K562 (cell line): ENCODE results near the gene GART. TPM values are rescaled to one million over a fixed set of nuclear protein-coding genes. Genes with fewer than 3 reads are reported as not detected.
"Not testable (repeated sequence)": the region's sequence is repeated elsewhere in the genome, so short reads cannot be mapped to it uniquely, and the experiment has no call there.

Experiments used
- ATAC-seq: fragments of 200-7000 bp; cut with Tn5 transposase; 3 replicates; pipeline ENCODE4 v1.9.1; 2020; ENCODE audit warnings: moderate library complexity
- BruUV-seq: library from RNA; stranded (reverse); fragments of 400-500 nt; replicated peaks from 2 replicates; lab custom pipeline; 2021; lab: Mats Ljungman, UMichigan
- CTCF ChIA-PET: fragments of 300-600 bp; formaldehyde crosslinking; extraction: SDS; loops from one replicate; lab custom pipeline; 2021; ENCODE audit warnings: low intra/inter-chr PET ratio; lab: Yijun Ruan, JAX
- POLR2A ChIA-PET: fragments of 300-600, 350-650 bp; sonication (Branson Sonifier 250); formaldehyde crosslinking; extraction: SDS; loops from one replicate; lab custom pipeline; 2021; ENCODE audit warnings: antibody characterized with exemption, inconsistent platforms; lab: Yijun Ruan, JAX
- DNase-seq, 4 experiments: peaks; one replicate each; pipeline versions ENCODE4 v3.0.0 to v3.0.0-alpha.2; 2011 to 2018; ENCODE audit warnings: low spot score in 3 of 4, mixed read lengths in 3 of 4; ENCODE audit errors: extremely low read depth in 1 of 4
- FAIRE-seq: peaks from 2 replicates; lab custom pipeline; 2011; peaks lifted over from hg19 to GRCh38; lab: Jason Lieb, UNC
- H2AFZ ChIP-seq: 2 replicates; pipeline ENCODE4 v1.6.0; 2011; ENCODE audit warnings: low read depth, low read length, control low read depth, inconsistent platforms
- H3K27ac ChIP-seq: fragments of 200-600 bp; 3 replicates; pipeline ENCODE4 v1.8.0; 2011; ENCODE audit warnings: low read depth, mild to moderate bottlenecking, control low read depth, inconsistent platforms, low read length, moderate library complexity, mixed read lengths; ENCODE audit errors: extremely low read depth
- H3K27me3 ChIP-seq, 2 experiments: fragments of 300-600 bp in 1 of 2; 2 replicates in 1 of 2; 3 replicates in 1 of 2; pipeline versions ENCODE4 v1.6.0 to v1.8.0; 2011; ENCODE audit warnings: inconsistent platforms in 2 of 2, low read length in 2 of 2, mild to moderate bottlenecking in 1 of 2, mixed read lengths in 1 of 2, moderate library complexity in 1 of 2; ENCODE audit not compliant: control insufficient read depth in 2 of 2, insufficient read depth in 2 of 2
- H3K36me3 ChIP-seq: fragments of 300-600 bp; 3 replicates; pipeline ENCODE4 v1.8.0; 2011; ENCODE audit warnings: mild to moderate bottlenecking, low read length, inconsistent platforms; ENCODE audit not compliant: control insufficient read depth, insufficient read depth
- H3K4me1 ChIP-seq, 2 experiments: fragments of 200-600 bp in 1 of 2; replicated peaks in 1 of 2; 2 replicates in 1 of 2; 3 replicates in 1 of 2; pipeline versions ENCODE4 v1.5.1 to v1.8.0; 2011; ENCODE audit warnings: inconsistent platforms in 2 of 2, low read length in 2 of 2, mild to moderate bottlenecking in 1 of 2, mixed read lengths in 1 of 2, moderate library complexity in 1 of 2; ENCODE audit not compliant: control insufficient read depth in 2 of 2, insufficient read depth in 2 of 2
- H3K4me2 ChIP-seq: 2 replicates; pipeline ENCODE4 v1.6.1; 2011; ENCODE audit warnings: low read length, control low read depth, inconsistent platforms, mixed read lengths; ENCODE audit not compliant: insufficient read depth
- H3K4me3 ChIP-seq: fragments of 200-600 bp; sonication (generic), shearing (Covaris generic); 2 replicates; pipeline ENCODE4 v1.5.1; 2016; ENCODE audit warnings: control low read depth, inconsistent platforms
- H3K79me2 ChIP-seq: fragments of 200-600 bp; 3 replicates; pipeline ENCODE4 v1.8.0; 2011; ENCODE audit warnings: low read length, inconsistent platforms; ENCODE audit not compliant: control insufficient read depth, insufficient read depth
- H3K9ac ChIP-seq, 2 experiments: 2 replicates each; pipeline versions ENCODE4 v1.6.0 to v1.6.1; 2011; ENCODE audit warnings: low read depth in 2 of 2, low read length in 2 of 2, control low read depth in 1 of 2, inconsistent platforms in 1 of 2, mild to moderate bottlenecking in 1 of 2, mixed read lengths in 1 of 2; ENCODE audit not compliant: insufficient read depth in 1 of 2
- H3K9me1 ChIP-seq: one replicate; pipeline ENCODE4 v1.6.0; 2011; ENCODE audit warnings: inconsistent platforms, mild to moderate bottlenecking, low read length, moderate library complexity; ENCODE audit not compliant: control insufficient read depth, insufficient read depth
- H3K9me3 ChIP-seq: replicated peaks from 2 replicates; pipeline ENCODE4 v1.5.1; 2011; ENCODE audit warnings: low read depth, low read length, inconsistent platforms; ENCODE audit not compliant: control insufficient read depth, insufficient read depth
- H4K20me1 ChIP-seq: replicated peaks from 2 replicates; pipeline ENCODE4 v1.6.1; 2011; ENCODE audit warnings: low read length, inconsistent platforms, mixed read lengths; ENCODE audit not compliant: control insufficient read depth, insufficient read depth
- ARID1B ChIP-seq: fragments of 450-650 bp; IDR thresholded peaks from 2 replicates; pipeline ENCODE4 v1.6.1; 2016; ENCODE audit warnings: antibody characterized with exemption, mild to moderate bottlenecking, inconsistent platforms
- CXXC5 ChIP-seq: fragments of 250-450 bp; sonication (Bioruptor Pico); IDR thresholded peaks from 2 replicates; pipeline ENCODE4 v1.8.0; 2022; ENCODE audit warnings: inconsistent platforms, mild to moderate bottlenecking, moderate library complexity
- EP300 ChIP-seq: IDR thresholded peaks from 2 replicates; pipeline ENCODE4 v1.6.1; 2012; ENCODE audit warnings: low read length, improper control_type of control experiment
- MECOM ChIP-seq: fragments of 250-450 bp; sonication (Bioruptor Pico); IDR thresholded peaks from 2 replicates; pipeline ENCODE4 v1.8.0; 2022; ENCODE audit warnings: inconsistent platforms
- NFIX ChIP-seq: fragments of 250-450 bp; sonication (Bioruptor Pico); IDR thresholded peaks from 2 replicates; pipeline ENCODE4 v1.4.0; 2020; ENCODE audit warnings: low read depth, mild to moderate bottlenecking, moderate library complexity
- PPARD ChIP-seq: fragments of 250-450 bp; sonication (Bioruptor Pico); IDR thresholded peaks from 2 replicates; pipeline ENCODE4 v1.8.0; 2022; ENCODE audit warnings: inconsistent platforms, mild to moderate bottlenecking, moderate library complexity
- RBM25 ChIP-seq: fragments of 200-400 bp; formaldehyde crosslinking; IDR thresholded peaks from 2 replicates; pipeline ENCODE4 v1.6.1; 2018; ENCODE audit warnings: low read length, low read depth, moderate library complexity; ENCODE audit not compliant: severe bottlenecking
- TCF3 ChIP-seq: sonication (generic); formaldehyde crosslinking; IDR thresholded peaks from 2 replicates; pipeline ENCODE4 v1.4.0; 2020; ENCODE audit warnings: mild to moderate bottlenecking, missing genetic modification reagents
- ZFP91 ChIP-seq: sonication (generic); formaldehyde crosslinking; IDR thresholded peaks from 2 replicates; pipeline ENCODE4 v1.8.0; 2022; ENCODE audit warnings: mild to moderate bottlenecking, missing genetic modification reagents
- ZNF146 ChIP-seq: IDR thresholded peaks from one replicate; pipeline ENCODE4 v1.6.1; 2018; ENCODE audit warnings: missing compliant biosample characterization; ENCODE audit not compliant: unreplicated experiment
- WGBS: fragments of 100-300 bp; shearing (Covaris generic); methylation state at CpG from one replicate; pipeline ENCODE4 v1.1.6; 2016; ENCODE audit warnings: low coverage, mixed read lengths; ENCODE audit not compliant: insufficient coverage; ENCODE audit errors: missing lambda C conversion rate; 5-methylcytosine and 5-hydroxymethylcytosine counted together
- in situ Hi-C: fragments of 300-500 bp; cut with MboI; formaldehyde crosslinking; loops from 4 replicates; pipeline ENCODE4 v1.15.0; 2018; ENCODE audit warnings: inconsistent platforms, mixed read lengths
- intact Hi-C: fragments of 100-400 bp; cut with micrococcal nuclease; formaldehyde crosslinking; loops from 2 replicates; pipeline ENCODE4 v1.14.2; 2022
- polyA plus RNA-seq, 8 experiments: library from polyadenylated mRNA; depleted of rRNA in 4 of 8; stranded (reverse) in 5 of 8; unstranded in 3 of 8; fragments of >200 nt; fragmentation: Nextera tagmentation in 2 of 8; fragmentation: Illumina TruSeq in 1 of 8; extraction: Ambion mirVana in 2 of 8; extraction: Trizol in 1 of 8; gene quantifications; 2 replicates each; pipeline versions ENCODE4 v1.2.1 to v1.2.3, GENCODE V29; 2011 to 2014; ENCODE audit warnings: inconsistent platforms in 1 of 8, missing spikeins in 1 of 8
- total RNA-seq, 7 experiments: library from RNA; depleted of rRNA in 6 of 7; stranded (reverse); fragments of >200 nt in 6 of 7; fragmentation: Illumina TruSeq in 2 of 7; extraction: Trizol in 2 of 7; gene quantifications; 2 replicates each; pipeline versions ENCODE4 v1.2.1 to v1.2.3, GENCODE V29; 2011 to 2021; ENCODE audit warnings: low replicate concordance in 1 of 7
- TF ChIP-seq, protein P1 (sequence below): fragments of 450-650 bp; IDR thresholded peaks from 2 replicates; pipeline ENCODE4 v1.7.1; 2018; ENCODE audit warnings: mild to moderate bottlenecking, low read depth; ENCODE audit not compliant: partially characterized antibody

The GART gene
- total and polyA plus RNA-seq, 9 of the 15 experiments (the other 6 are each of a cell fraction or from before 2014, with no cell fraction given) = 141 to 429 (median 349) TPM

- H3K9ac ChIP-seq, H2AFZ ChIP-seq, BruUV-seq, H4K20me1 ChIP-seq, in situ Hi-C loops, FAIRE-seq, H3K9me1 ChIP-seq, H3K79me2 ChIP-seq, H3K9me3 ChIP-seq, H3K27ac ChIP-seq, CTCF ChIA-PET, H3K27me3 ChIP-seq, H3K4me3 ChIP-seq, intact Hi-C loops: not testable (repeated sequence)
- POLR2A ChIA-PET = interaction anchor here (0.5 to 1.2 kb wide), 3 partner anchors 11 to 24 kb away, joined by 3 to 6 read pairs (median 4); no protein-coding TSS in a partner anchor
- 100% methylated on average over 1 of the region's 1 CpG for WGBS
- TF ChIP-seq ZNF146 = peak; percentile 95
- peak; percentile 42 for TF ChIP-seq RBM25
- TF ChIP-seq, all 486 proteins: peak for 2; not testable (repeated sequence) for 484
- not testable (repeated sequence) for ATAC-seq, DNase-seq, H3K4me2 ChIP-seq
- peaks cover 0 to 10% of the 10 kb centered on the region in 2 experiments; a peak in 3 of 5 replicates for H3K4me1 ChIP-seq
- H3K36me3 ChIP-seq = peaks cover 94% of the 10 kb centered on the region
Measured at GRCh38 chr21:33507003-33507402, 34.9 kb downstream of the GART start.

DNA sequence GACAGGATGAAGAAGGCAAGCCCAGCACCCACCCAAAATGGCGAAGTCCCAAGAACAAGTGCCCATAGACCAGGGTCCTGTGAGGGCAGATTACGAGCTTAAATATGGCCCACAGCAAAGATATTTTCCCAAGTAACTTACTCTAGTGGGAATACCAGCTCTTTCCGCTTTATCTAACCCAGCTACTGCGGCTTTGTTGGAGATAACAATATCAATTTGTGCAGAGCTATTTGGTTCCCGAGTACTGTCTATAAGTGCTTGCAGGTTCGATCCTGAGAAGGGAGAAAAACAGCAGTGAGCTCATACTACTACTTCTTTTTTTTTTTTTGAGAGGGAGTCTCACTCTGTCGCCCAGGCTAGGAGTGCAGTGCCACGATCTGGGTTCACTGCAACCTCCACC lies 36.1 kb downstream of the GART start:
- BruUV-seq = no TSS peak
- Histone ChIP-seq H3K27me3 (no peaks in the 10 kb centered on the region), H3K9ac (no peak overlapping the region), H3K9me1 (no peaks in the 10 kb centered on the region), H3K36me3 (peaks cover 83% of the 10 kb centered on the region), H4K20me1 (no peaks in the 10 kb centered on the region), H2AFZ (no peak overlapping the region), H3K4me1 (peaks cover 0 to 5% of the 10 kb centered on the region in 2 experiments; a peak in 3 of 5 replicates), H3K4me2 (peak overlapping the region; percentile 21; the same call in 1 of the 2 replicates), H3K4me3 (no peak overlapping the region), H3K9me3 (no peaks in the 10 kb centered on the region), H3K27ac (peak overlapping the region; percentile 1; the same call in 1 of the 3 replicates), H3K79me2 (no peaks in the 10 kb centered on the region; the same call in 2 of the 3 replicates)
- intact Hi-C loops = no loop called here
- FAIRE-seq (no peak), DNase-seq (peak in 1 of 4 experiments; percentile 10), ATAC-seq (no peak)
- POLR2A ChIA-PET = interaction anchor here (0.9 to 1.2 kb wide), 3 partner anchors 8 to 16 kb away, joined by 3 to 6 read pairs (median 4); no protein-coding TSS in a partner anchor
- in situ Hi-C loops = no loop called here
- WGBS = 72% methylated on average over 8 of the region's 8 CpGs
- CTCF ChIA-PET = no interaction called here
- TF ChIP-seq MECOM (CRISPR knock-in tag) = no peak
- TF ChIP-seq ARID1B = peak; percentile 29; the same call in 1 of the 2 replicates
- peak; percentile 56 for TF ChIP-seq TCF3 (CRISPR knock-in tag)
- TF ChIP-seq, protein P1, sequence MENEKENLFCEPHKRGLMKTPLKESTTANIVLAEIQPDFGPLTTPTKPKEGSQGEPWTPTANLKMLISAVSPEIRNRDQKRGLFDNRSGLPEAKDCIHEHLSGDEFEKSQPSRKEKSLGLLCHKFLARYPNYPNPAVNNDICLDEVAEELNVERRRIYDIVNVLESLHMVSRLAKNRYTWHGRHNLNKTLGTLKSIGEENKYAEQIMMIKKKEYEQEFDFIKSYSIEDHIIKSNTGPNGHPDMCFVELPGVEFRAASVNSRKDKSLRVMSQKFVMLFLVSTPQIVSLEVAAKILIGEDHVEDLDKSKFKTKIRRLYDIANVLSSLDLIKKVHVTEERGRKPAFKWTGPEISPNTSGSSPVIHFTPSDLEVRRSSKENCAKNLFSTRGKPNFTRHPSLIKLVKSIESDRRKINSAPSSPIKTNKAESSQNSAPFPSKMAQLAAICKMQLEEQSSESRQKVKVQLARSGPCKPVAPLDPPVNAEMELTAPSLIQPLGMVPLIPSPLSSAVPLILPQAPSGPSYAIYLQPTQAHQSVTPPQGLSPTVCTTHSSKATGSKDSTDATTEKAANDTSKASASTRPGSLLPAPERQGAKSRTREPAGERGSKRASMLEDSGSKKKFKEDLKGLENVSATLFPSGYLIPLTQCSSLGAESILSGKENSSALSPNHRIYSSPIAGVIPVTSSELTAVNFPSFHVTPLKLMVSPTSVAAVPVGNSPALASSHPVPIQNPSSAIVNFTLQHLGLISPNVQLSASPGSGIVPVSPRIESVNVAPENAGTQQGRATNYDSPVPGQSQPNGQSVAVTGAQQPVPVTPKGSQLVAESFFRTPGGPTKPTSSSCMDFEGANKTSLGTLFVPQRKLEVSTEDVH = no peak
- no peak for TF ChIP-seq NFIX (CRISPR knock-in tag)
- no peak for TF ChIP-seq ZFP91 (CRISPR knock-in tag)
- no peak for TF ChIP-seq PPARD (CRISPR knock-in tag)
- TF ChIP-seq EP300 = peak; percentile 17; the same call in 1 of the 2 replicates
- TF ChIP-seq CXXC5 (CRISPR knock-in tag) = 0 out of 2 replicates have a peak, but pooled peaks have one; percentile 33
